H1 (cell line): ENCODE measurements around the gene CACNA1C. TPM values are rescaled to one million over a fixed set of nuclear protein-coding genes. Genes with fewer than 3 reads are reported as not detected.

Experiments
- CTCF ChIA-PET: fragments of 300-600 bp; sonication (Branson Sonifier 250); formaldehyde crosslinking; loops from one replicate; lab custom pipeline; 2021; ENCODE audit not compliant: partially characterized antibody; lab: Charles Lee
- POLR2A ChIA-PET: fragments of 300-600 bp; sonication (Branson Sonifier 250); formaldehyde crosslinking; loops from one replicate; lab custom pipeline; 2021; ENCODE audit warnings: inconsistent platforms; ENCODE audit not compliant: partially characterized antibody; lab: Charles Lee
- DNase-seq, 2 experiments: peaks; one replicate each; pipeline versions ENCODE4 v3.0.0 to v3.0.0-alpha.2; 2010 to 2022; ENCODE audit warnings: low spot score in 2 of 2, low read depth in 1 of 2, mixed read lengths in 1 of 2
- FAIRE-seq: peaks from 2 replicates; lab custom pipeline; 2011; peaks lifted over from hg19 to GRCh38; lab: Jason Lieb, UNC
- H2AFZ ChIP-seq: 2 replicates; pipeline ENCODE4 v1.8.1; 2012; ENCODE audit warnings: low read length, inconsistent platforms
- H2AK5ac ChIP-seq: 2 replicates; pipeline ENCODE4 v1.6.1; 2013; ENCODE audit warnings: low read depth, low read length
- H2BK120ac ChIP-seq: replicated peaks from 2 replicates; pipeline ENCODE3; 2013; ENCODE audit warnings: low read depth, low read length, inconsistent platforms
- H2BK12ac ChIP-seq: 2 replicates; pipeline ENCODE4 v1.6.1; 2013; ENCODE audit warnings: low read depth, low read length
- H2BK15ac ChIP-seq: 2 replicates; pipeline ENCODE4 v1.6.1; 2013; ENCODE audit warnings: low read length
- H2BK20ac ChIP-seq: 2 replicates; pipeline ENCODE4 v1.6.1; 2013; ENCODE audit warnings: low read length
- H2BK5ac ChIP-seq: 2 replicates; pipeline ENCODE4 v1.6.1; 2013; ENCODE audit warnings: low read depth, low read length
- H3K14ac ChIP-seq: 2 replicates; pipeline ENCODE4 v1.6.1; 2013; ENCODE audit warnings: inconsistent platforms; ENCODE audit not compliant: insufficient read length
- H3K18ac ChIP-seq: 2 replicates; pipeline ENCODE4 v1.6.1; 2013; ENCODE audit warnings: low read length; ENCODE audit errors: extremely low read depth
- H3K23ac ChIP-seq: 2 replicates; pipeline ENCODE4 v1.6.1; 2013; ENCODE audit warnings: inconsistent platforms; ENCODE audit not compliant: insufficient read length
- H3K23me2 ChIP-seq: 2 replicates; pipeline ENCODE4 v1.6.1; 2013; ENCODE audit warnings: low read depth, low read length
- H3K27ac ChIP-seq: 2 replicates; pipeline ENCODE4 v1.6.1; 2011; ENCODE audit warnings: low read depth, low read length, inconsistent platforms
- H3K27me3 ChIP-seq, 4 experiments: replicated peaks in 1 of 4; 1 replicate in 1 of 4; 2 replicates in 3 of 4; pipeline versions ENCODE4 v1.6.1 to v1.8.1; 2011 to 2013; ENCODE audit warnings: low read length in 3 of 4, mild to moderate bottlenecking in 3 of 4, inconsistent platforms in 2 of 4, mixed read lengths in 2 of 4, moderate library complexity in 1 of 4; ENCODE audit not compliant: control insufficient read depth in 3 of 4, insufficient read depth in 3 of 4; ENCODE audit errors: extremely low read depth in 1 of 4
- H3K36me3 ChIP-seq, 4 experiments: 2 replicates each; pipeline versions ENCODE4 v1.6.1 to v1.8.1; 2011 to 2013; ENCODE audit warnings: mild to moderate bottlenecking in 4 of 4, low read length in 3 of 4, moderate library complexity in 2 of 4, control low read depth in 1 of 4, inconsistent platforms in 1 of 4; ENCODE audit not compliant: insufficient read depth in 4 of 4, control insufficient read depth in 2 of 4
- H3K4ac ChIP-seq: replicated peaks from 2 replicates; pipeline ENCODE3; 2013; ENCODE audit warnings: low read length, low read depth, mixed read lengths, inconsistent platforms; ENCODE audit not compliant: insufficient read length
- H3K4me1 ChIP-seq, 4 experiments: replicated peaks in 1 of 4; 1 replicate in 1 of 4; 2 replicates in 3 of 4; pipeline versions ENCODE4 v1.6.1 to v1.8.1; 2011 to 2013; ENCODE audit warnings: low read length in 3 of 4, inconsistent platforms in 2 of 4, mixed read lengths in 1 of 4; ENCODE audit not compliant: insufficient read depth in 4 of 4, control insufficient read depth in 3 of 4
- H3K4me2 ChIP-seq, 2 experiments: 2 replicates each; pipeline versions ENCODE4 v1.6.1 to v1.8.1; 2011 to 2013; ENCODE audit warnings: low read depth in 2 of 2, low read length in 2 of 2, control low read depth in 1 of 2, inconsistent platforms in 1 of 2, mild to moderate bottlenecking in 1 of 2; ENCODE audit not compliant: insufficient read depth in 1 of 2
- H3K4me3 ChIP-seq, 4 experiments: fragments of 200-600, 300-600 bp in 1 of 4; sonication (generic), shearing (Covaris generic), sonication (Bioruptor Twin) in 1 of 4; 2 replicates each; pipeline versions ENCODE4 v1.5.1 to v1.8.1; 2011 to 2016; ENCODE audit warnings: low read length in 4 of 4, low read depth in 3 of 4, control low read depth in 2 of 4, inconsistent platforms in 2 of 4, mild to moderate bottlenecking in 2 of 4, mixed read lengths in 1 of 4, moderate library complexity in 1 of 4; ENCODE audit not compliant: insufficient read depth in 2 of 4; ENCODE audit errors: extremely low read depth in 1 of 4
- H3K56ac ChIP-seq: replicated peaks from 2 replicates; pipeline ENCODE3; 2013; ENCODE audit warnings: low read depth, mild to moderate bottlenecking, mixed read lengths, low read length, inconsistent platforms; ENCODE audit not compliant: insufficient read length
- H3K79me1 ChIP-seq: 2 replicates; pipeline ENCODE4 v1.6.1; 2013; ENCODE audit warnings: low read depth, low read length, control low read depth
- H3K79me2 ChIP-seq, 2 experiments: 2 replicates each; pipeline versions ENCODE4 v1.6.1 to v1.8.1; 2012 to 2013; ENCODE audit warnings: low read length in 2 of 2, mild to moderate bottlenecking in 2 of 2, inconsistent platforms in 1 of 2; ENCODE audit not compliant: insufficient read depth in 2 of 2, control insufficient read depth in 1 of 2
- H3K9ac ChIP-seq, 4 experiments: replicated peaks in 1 of 4; 1 replicate in 1 of 4; 2 replicates in 3 of 4; pipeline versions ENCODE4 v1.6.1 to v1.8.1; 2011 to 2013; ENCODE audit warnings: low read depth in 3 of 4, low read length in 3 of 4, control low read depth in 2 of 4, mild to moderate bottlenecking in 2 of 4, moderate library complexity in 2 of 4, inconsistent platforms in 1 of 4; ENCODE audit errors: extremely low read depth in 1 of 4
- H3K9me3 ChIP-seq, 2 experiments: 2 replicates each; pipeline versions ENCODE4 v1.6.1 to v1.8.1; 2012 to 2013; ENCODE audit warnings: mild to moderate bottlenecking in 2 of 2, moderate library complexity in 2 of 2, control low read depth in 1 of 2, inconsistent platforms in 1 of 2, low read depth in 1 of 2, low read length in 1 of 2, mixed read lengths in 1 of 2; ENCODE audit not compliant: insufficient read depth in 2 of 2
- H4K20me1 ChIP-seq, 2 experiments: replicated peaks in 1 of 2; 2 replicates each; pipeline versions ENCODE3 to v1.8.1; 2011 to 2013; ENCODE audit warnings: inconsistent platforms in 2 of 2, low read length in 2 of 2, mild to moderate bottlenecking in 1 of 2; ENCODE audit not compliant: insufficient read depth in 2 of 2, control insufficient read depth in 1 of 2
- H4K5ac ChIP-seq: 2 replicates; pipeline ENCODE4 v1.6.1; 2013; ENCODE audit warnings: low read length, low read depth, mixed read lengths, inconsistent platforms; ENCODE audit not compliant: insufficient read length
- H4K8ac ChIP-seq: 2 replicates; pipeline ENCODE4 v1.8.0; 2013; ENCODE audit warnings: mild to moderate bottlenecking, moderate library complexity, low read length, inconsistent platforms; ENCODE audit not compliant: insufficient read depth; ENCODE audit errors: extremely low read depth
- H4K91ac ChIP-seq: replicated peaks from 2 replicates; pipeline ENCODE3; 2013; ENCODE audit warnings: low read length, mixed read lengths, inconsistent platforms; ENCODE audit not compliant: insufficient read length
- EP300 ChIP-seq, 2 experiments: IDR thresholded peaks; 1 replicate in 1 of 2; 2 replicates in 1 of 2; pipeline ENCODE4 v1.6.1; 2011 to 2012; ENCODE audit warnings: low read depth in 2 of 2, low read length in 2 of 2, mild to moderate bottlenecking in 2 of 2, borderline replicate concordance in 1 of 2, inconsistent platforms in 1 of 2, moderate library complexity in 1 of 2
- RFX5 ChIP-seq: IDR thresholded peaks from 2 replicates; pipeline ENCODE4 v1.6.1; 2011; ENCODE audit warnings: low read depth, low read length, improper control_type of control experiment, borderline replicate concordance
- WGBS, 2 experiments: shearing (Covaris generic) in 1 of 2; methylation state at CpG; one replicate each; pipeline versions ENCODE4 v1.1.6 to v1.1.7; 2013 to 2015; ENCODE audit warnings: low lambda C conversion rate in 2 of 2, mixed read lengths in 2 of 2, inconsistent platforms in 1 of 2, low coverage in 1 of 2, missing lambda C conversion rate in 1 of 2; ENCODE audit not compliant: insufficient replicate concordance in 2 of 2, insufficient coverage in 1 of 2, insufficient read length in 1 of 2; ENCODE audit errors: extremely low coverage in 1 of 2, missing lambda C conversion rate in 1 of 2; 5-methylcytosine and 5-hydroxymethylcytosine counted together
- polyA plus RNA-seq, 7 experiments: library from polyadenylated mRNA; depleted of rRNA in 3 of 7; stranded (reverse) in 5 of 7; unstranded in 2 of 7; fragments of >200 nt in 5 of 7; fragments of 200-250 nt in 2 of 7; gene quantifications; 1 replicate in 5 of 7; 2 replicates in 1 of 7; 4 replicates in 1 of 7; pipeline versions ENCODE4 v1.2.1 to v1.2.3, GENCODE V29; 2011 to 2013; ENCODE audit warnings: missing spikeins in 2 of 7, mixed read lengths in 2 of 7
- total RNA-seq: library from RNA; stranded (reverse); fragmentation: NEBNext Ultra II Directional; extraction: Animal tissue kit (Norgen Biotek cat#: 25700); gene quantifications from 2 replicates; pipeline ENCODE4 v1.2.1, GENCODE V29; 2021
- TF ChIP-seq, protein P1 (sequence below): IDR thresholded peaks from 2 replicates; pipeline ENCODE4 v1.6.1; 2012; ENCODE audit warnings: inconsistent platforms

The CACNA1C gene
- total and polyA plus RNA-seq, 2 of the 8 experiments (the other 6 are each of a cell fraction or from before 2014, with no cell fraction given), result 1.3 TPM

DNA sequence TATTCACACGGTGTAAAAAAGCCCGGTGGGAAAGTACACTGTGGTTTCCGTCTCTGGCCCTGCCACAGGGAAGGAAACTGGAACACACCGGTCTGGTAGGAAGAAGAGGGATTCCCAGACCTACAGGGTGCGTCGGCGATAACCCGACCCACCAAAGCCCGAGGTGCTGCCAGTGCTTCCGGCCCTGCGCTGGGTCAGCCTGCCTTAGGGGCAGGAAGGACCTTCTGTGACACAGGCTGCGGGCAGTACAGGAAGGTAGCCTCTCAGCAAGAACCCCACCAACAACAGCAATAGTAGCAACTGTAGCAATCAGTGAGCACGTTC, 572.5 kb downstream of the CACNA1C start:
- H2BK120ac ChIP-seq, result no peak overlapping the region
- H2BK5ac ChIP-seq, result no peak overlapping the region; the same call in 1 of the 2 replicates
- H3K9me3 ChIP-seq, result no peaks in the 10 kb centered on the region
- no peak overlapping the region for H4K8ac ChIP-seq
- no peak overlapping the region for H2AFZ ChIP-seq
- H3K4ac ChIP-seq, result no peak overlapping the region
- no peak overlapping the region for H3K4me3 ChIP-seq
- no peaks in the 10 kb centered on the region for H3K79me1 ChIP-seq
- H3K14ac ChIP-seq, result no peak overlapping the region
- H3K4me2 ChIP-seq, result no peak overlapping the region
- peaks cover 3 to 25% (median 14%) of the 10 kb centered on the region in 4 experiments; a peak in 5 of 7 replicates for H3K4me1 ChIP-seq
- POLR2A ChIA-PET, result interaction anchor here (0.6 to 1.1 kb wide), 3 partner anchors 9 to 300 kb away, joined by 3 to 4 read pairs (median 3); no protein-coding TSS in a partner anchor
- no peak overlapping the region for H3K27ac ChIP-seq
- CTCF ChIA-PET, result interaction anchor here (0.6 to 3.6 kb wide), 32 partner anchors 9 to 1242 kb away, joined by 3 to 24 read pairs (median 4); no protein-coding TSS in a partner anchor
- no peaks in the 10 kb centered on the region; a peak in 1 of 8 replicates for H3K36me3 ChIP-seq
- peak overlapping the region; percentile 55; the same call in 1 of the 2 replicates for H2BK15ac ChIP-seq
- no peak overlapping the region for H2BK20ac ChIP-seq
- no peak overlapping the region for H2AK5ac ChIP-seq
- no peaks in the 10 kb centered on the region for H3K23me2 ChIP-seq
- H4K20me1 ChIP-seq, result no peaks in the 10 kb centered on the region
- no peak overlapping the region for H4K91ac ChIP-seq
- no peak overlapping the region for H3K56ac ChIP-seq
- H3K79me2 ChIP-seq, result no peaks in the 10 kb centered on the region
- WGBS, 2 experiments, result 88% methylated on average over 13 of the region's 13 CpGs; no CpG with 5 or more reads in 1 of the 2 experiments
- no peak for FAIRE-seq
- no peak overlapping the region for H2BK12ac ChIP-seq
- 0 out of 7 replicates have a peak, but pooled peaks cover 0 to 3% (median 0%) of the 10 kb centered on the region in 4 experiments for H3K27me3 ChIP-seq
- no peak for DNase-seq
- H3K23ac ChIP-seq, result no peak overlapping the region
- H3K18ac ChIP-seq, result peak overlapping the region; percentile 54; the same call in 1 of the 2 replicates
- no peak overlapping the region for H4K5ac ChIP-seq
- TF ChIP-seq EP300 (IDR thresholded peaks at IDR 0.05; ENCODE audit: borderline replicate concordance in 1 of 2, low read depth in 2 of 2, low read length in 2 of 2) (no peak), RFX5 (no peak)
- TF ChIP-seq, protein P1, sequence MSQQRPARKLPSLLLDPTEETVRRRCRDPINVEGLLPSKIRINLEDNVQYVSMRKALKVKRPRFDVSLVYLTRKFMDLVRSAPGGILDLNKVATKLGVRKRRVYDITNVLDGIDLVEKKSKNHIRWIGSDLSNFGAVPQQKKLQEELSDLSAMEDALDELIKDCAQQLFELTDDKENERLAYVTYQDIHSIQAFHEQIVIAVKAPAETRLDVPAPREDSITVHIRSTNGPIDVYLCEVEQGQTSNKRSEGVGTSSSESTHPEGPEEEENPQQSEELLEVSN, result peak; percentile 30; the same call in 1 of the 2 replicates
- 0 out of 7 replicates have a peak overlapping the region, but pooled peaks of 1 of the 4 experiments have one; percentile 13 for H3K9ac ChIP-seq
